ENCODE results near the gene FFAR3. TPM values are rescaled to one million over a fixed set of nuclear protein-coding genes. Genes with fewer than 3 reads are reported as not detected.

Gene FFAR3
- total and polyA plus RNA-seq, 2 of the 13 experiments (the other 11 are each of a cell fraction or from before 2014, with no cell fraction given): not detected

- TF ChIP-seq ZNF574 (CRISPR knock-in tag; IDR thresholded peaks at IDR 0.05) (no peak), SMC3 (IDR thresholded peaks at IDR 0.05; ENCODE audit: low read length) (peak; percentile 98), ZNF691 (CRISPR knock-in tag; IDR thresholded peaks at IDR 0.05; ENCODE audit: borderline replicate concordance, low read depth) (0 out of 2 replicates have a peak, but pooled peaks have one; percentile 68), CEBPG (CRISPR knock-in tag; IDR thresholded peaks at IDR 0.05) (no peak), ZSCAN21 (CRISPR knock-in tag; IDR thresholded peaks at IDR 0.05; ENCODE audit: borderline replicate concordance) (no peak), LCORL (IDR thresholded peaks at IDR 0.05) (no peak), LCORL (CRISPR knock-in tag; IDR thresholded peaks at IDR 0.05) (peak; percentile 67; the same call in 1 of the 2 replicates), HMGXB3 (CRISPR knock-in tag; IDR thresholded peaks at IDR 0.05; ENCODE audit: borderline replicate concordance) (no peak), SAP130 (CRISPR knock-in tag; IDR thresholded peaks at IDR 0.05; ENCODE audit: low read depth) (peak; percentile 18; the same call in 1 of the 2 replicates), ZNF510 (CRISPR knock-in tag; IDR thresholded peaks at IDR 0.05; ENCODE audit: low read depth) (no peak), ZBTB38 (CRISPR knock-in tag; IDR thresholded peaks at IDR 0.05) (peak; percentile 39; the same call in 1 of the 2 replicates), FOXM1 (CRISPR knock-in tag; IDR thresholded peaks at IDR 0.05) (no peak), ZNF567 (CRISPR knock-in tag; IDR thresholded peaks at IDR 0.05; ENCODE audit: borderline replicate concordance) (no peak), NFE2L2 (IDR thresholded peaks at IDR 0.05; ENCODE audit: low read length) (no peak), HDAC2 (CRISPR knock-in tag; IDR thresholded peaks at IDR 0.05) (peak; percentile 23; the same call in 1 of the 2 replicates), ZSCAN20 (CRISPR knock-in tag; IDR thresholded peaks at IDR 0.05; ENCODE audit: borderline replicate concordance) (no peak), AGO2 (optimal IDR thresholded peaks at IDR 0.05; ENCODE audit: low read depth, low read length) (no peak), PATZ1 (CRISPR knock-in tag; IDR thresholded peaks at IDR 0.05) (peak; percentile 44)
Observed at GRCh38 chr19:35352448-35353304, 5.6 kb upstream of the FFAR3 start (continued).
